Right cardiac atrium (tissue), 5 donors: ENCODE data around the gene DLX3. TPM values are rescaled to one million over a fixed set of nuclear protein-coding genes. Genes with fewer than 3 reads are reported as not detected.

ENCODE experiments used
- ATAC-seq, 2 donors: fragments of 200-7000 bp; cut with Tn5 transposase; one replicate each; pipeline versions ENCODE4 v1.8.0 to v1.9.1; 2020; ENCODE audit warnings: moderate library complexity in 2 of 2, mild to moderate bottlenecking in 1 of 2
- DNase-seq, 3 donors: peaks; one replicate each; pipeline ENCODE4 v3.0.0-alpha.2; 2020
- H3K27ac ChIP-seq: one replicate; pipeline ENCODE4 v1.5.1; 2013; ENCODE audit warnings: mild to moderate bottlenecking, low read length, control low read depth, moderate library complexity
- H3K27me3 ChIP-seq: one replicate; pipeline ENCODE4 v1.6.1; 2013; ENCODE audit not compliant: control insufficient read depth, insufficient read depth
- H3K4me1 ChIP-seq: one replicate; pipeline ENCODE4 v1.6.1; 2013; ENCODE audit warnings: low read length; ENCODE audit not compliant: control insufficient read depth, insufficient read depth
- H3K4me3 ChIP-seq: one replicate; pipeline ENCODE4 v1.5.1; 2013; ENCODE audit warnings: low read length, control low read depth
- H3K9me3 ChIP-seq: one replicate; pipeline ENCODE4 v1.6.1; 2013; ENCODE audit warnings: low read length; ENCODE audit not compliant: control insufficient read depth
- WGBS: extraction: QIAGEN DNeasy Blood & Tissue Kit; methylation state at CpG from one replicate; pipeline ENCODE4 v1.1.7; 2013; 5-methylcytosine and 5-hydroxymethylcytosine counted together
- intact Hi-C, 4 donors: fragments of 100-400 bp; cut with DNase I; formaldehyde crosslinking; loops; one replicate each; pipeline versions ENCODE4 v1.11.0 to v1.14.0; 2022 to 2023
- polyA plus RNA-seq: library from polyadenylated mRNA; stranded (reverse); fragments of 200-250 nt; gene quantifications from one replicate; pipeline ENCODE4 v1.2.3, GENCODE V29; 2013
- total RNA-seq, 4 donors: library from RNA; stranded (reverse); fragmentation: NEBNext Ultra II Directional; extraction: Animal tissue kit (Norgen Biotek cat#: 25700); gene quantifications; one replicate each; pipeline ENCODE4 v1.2.1, GENCODE V29; 2021
- donor health status: healthy with polysubstance abuse.
- donor health status: DM: no; HTN: yes; CAD: no.
- donor health status: DM: no; HTN: no; CAD: no.
- donor health status: DM: no; HTN: yes; CAD: no; lungs with severe emphysema.
- donor health status: DM: yes; HTN: yes; CAD: no.

DLX3 gene
- total and polyA plus RNA-seq, 5 donors: 0.12 to 0.16 (median 0.14) TPM; not detected in 2

DNA sequence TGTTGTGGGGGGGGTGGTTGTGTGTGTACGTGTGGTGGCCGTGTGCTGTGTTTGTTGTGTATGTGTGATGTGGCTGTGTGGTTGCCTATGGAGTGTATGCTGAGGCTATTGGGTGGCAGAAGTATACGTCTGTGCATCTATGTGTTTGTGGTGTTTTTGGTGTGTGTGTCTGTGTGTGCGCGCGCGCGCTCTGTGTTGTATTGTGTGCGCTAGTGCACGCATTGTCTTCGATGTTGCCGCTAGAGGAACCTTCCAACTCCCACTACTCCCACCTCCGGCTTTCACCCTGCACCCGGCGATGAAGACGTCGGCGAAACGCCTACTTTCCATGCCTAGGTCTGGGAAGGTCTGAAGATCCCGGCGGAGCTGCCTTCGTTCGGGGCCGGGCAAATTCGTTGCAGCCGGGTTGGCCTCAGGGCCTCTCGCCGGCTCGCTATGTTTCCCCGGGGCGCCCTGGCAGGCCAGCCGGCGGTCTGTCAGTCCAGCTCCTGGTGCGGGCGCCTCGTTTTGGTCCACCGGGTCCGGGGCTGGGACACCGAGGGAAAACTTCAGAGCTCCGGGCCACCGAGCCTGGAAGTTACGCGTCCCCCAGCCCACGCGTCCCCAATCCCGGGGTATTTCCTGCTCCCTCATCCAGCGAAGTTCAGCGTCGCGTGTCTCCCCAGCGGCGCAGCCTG lies 31.3 kb downstream of the DLX3 start:
- Histone ChIP-seq H3K4me1 (no peaks in the 10 kb centered on the region), H3K27me3 (no peaks in the 10 kb centered on the region), H3K4me3 (no peak overlapping the region), H3K9me3 (no peaks in the 10 kb centered on the region), H3K27ac (no peak overlapping the region)
- no peak for ATAC-seq
- intact Hi-C loops: no loop called here
- 6% methylated on average over 52 of the region's 52 CpGs for WGBS
- peak in 1 of 3 donors; percentile 47 for DNase-seq

DNA sequence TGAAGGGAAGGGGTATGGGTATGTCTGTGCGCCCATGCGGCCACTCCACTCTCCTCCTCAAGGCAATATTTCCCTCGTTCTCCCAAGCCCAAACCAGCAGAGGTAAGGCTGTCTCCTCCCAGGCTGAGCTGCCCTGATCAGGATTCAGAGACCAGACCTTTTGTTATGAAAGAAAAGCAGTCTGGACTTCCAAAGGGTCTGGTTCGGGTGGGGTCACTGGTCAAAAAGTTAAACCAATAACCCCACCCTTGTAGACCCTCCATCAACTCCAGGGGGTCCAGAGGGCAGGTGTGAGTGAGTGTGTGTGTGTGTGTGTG lies 31.8 kb downstream of the DLX3 start:
- Histone ChIP-seq H3K27ac (no peak overlapping the region), H3K4me3 (no peak overlapping the region), H3K9me3 (no peaks in the 10 kb centered on the region), H3K27me3 (no peaks in the 10 kb centered on the region), H3K4me1 (no peaks in the 10 kb centered on the region)
- ATAC-seq (no peak), DNase-seq (no peak)
- intact Hi-C loops: no loop called here
- 28% methylated on average over 4 of the region's 4 CpGs for WGBS

DNA sequence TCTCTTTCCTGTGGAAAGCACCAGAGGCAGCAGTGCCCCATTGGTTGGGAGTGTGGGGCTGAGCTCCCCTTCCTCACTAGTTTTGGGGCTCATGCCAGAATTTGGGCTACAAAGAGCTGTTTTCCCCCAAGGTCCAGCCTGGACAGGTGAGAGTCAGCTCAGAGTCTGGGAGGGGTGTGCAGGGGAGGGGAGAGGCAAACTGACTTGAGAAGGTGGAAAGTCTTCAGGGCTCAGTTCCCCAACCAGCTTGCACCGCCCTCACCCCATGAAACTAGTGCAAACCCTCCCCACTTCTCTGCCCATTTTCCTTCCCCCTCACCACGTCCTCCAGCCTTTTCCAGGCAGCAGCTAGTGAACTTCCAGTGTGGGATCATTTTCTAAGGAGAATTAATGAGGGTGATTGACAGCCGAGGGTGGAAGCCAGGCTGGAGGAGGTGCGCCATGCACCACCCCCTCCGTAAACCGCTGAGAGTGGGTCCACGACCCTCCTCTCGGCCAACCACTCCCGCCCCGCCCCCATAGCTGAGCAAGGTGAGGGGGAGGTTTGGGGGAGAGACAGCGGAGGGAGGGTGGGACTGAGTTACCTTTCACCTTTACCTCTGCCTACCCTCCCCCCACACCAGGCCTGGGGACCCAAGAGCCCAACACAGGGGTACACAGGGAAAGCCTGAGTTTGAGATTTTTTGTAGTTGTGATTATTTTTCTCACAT lies 32.3 kb downstream of the DLX3 start:
- no peaks in the 10 kb centered on the region for H3K4me1 ChIP-seq
- DNase-seq: peak in 1 of 3 donors; percentile 50
- no peak overlapping the region for H3K4me3 ChIP-seq
- H3K27ac ChIP-seq: no peak overlapping the region
- no peak for ATAC-seq
- 11% methylated on average over 11 of the region's 11 CpGs for WGBS
- no peaks in the 10 kb centered on the region for H3K27me3 ChIP-seq
- intact Hi-C loops: no loop called here
- H3K9me3 ChIP-seq: no peaks in the 10 kb centered on the region

DNA sequence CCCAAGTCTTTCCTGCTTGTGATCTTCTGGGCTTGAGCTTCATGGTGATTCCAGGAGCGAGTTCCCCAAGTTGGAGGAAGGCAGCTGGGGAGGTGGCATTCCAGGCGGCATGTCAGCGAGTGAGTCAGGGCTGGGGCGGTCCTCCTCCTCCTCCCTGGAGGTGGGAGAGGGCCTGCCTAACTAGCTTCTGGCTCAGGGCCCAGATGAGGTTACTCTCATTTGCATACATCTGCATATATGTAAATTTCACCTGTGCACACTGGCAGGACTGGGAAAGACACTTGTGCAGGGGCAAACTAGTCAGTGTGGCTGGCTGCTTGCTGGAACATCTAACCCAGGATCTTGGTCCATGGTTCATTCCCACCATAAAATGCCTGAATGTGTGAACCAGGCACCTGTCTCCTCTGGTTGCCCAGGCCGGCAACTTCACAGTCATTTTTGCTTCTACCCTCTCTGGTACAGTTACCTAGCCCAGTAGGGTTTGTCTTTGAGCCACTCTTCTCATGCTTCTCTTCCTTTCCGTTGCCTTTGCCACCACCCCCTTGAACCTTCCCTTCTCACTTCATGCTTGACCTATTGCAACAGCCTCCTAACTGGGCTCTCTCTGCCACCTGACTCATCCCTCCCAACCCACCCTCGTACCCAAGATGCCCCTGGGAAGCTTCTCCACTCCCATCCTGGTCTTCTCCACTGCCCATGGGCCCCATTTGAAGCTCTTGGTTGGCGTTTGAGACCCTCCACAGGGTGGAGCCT lies 35.7 kb downstream of the DLX3 start:
- H3K9me3 ChIP-seq: no peaks in the 10 kb centered on the region
- no peaks in the 10 kb centered on the region for H3K4me1 ChIP-seq
- DNase-seq: peak in 1 of 3 donors; percentile 30
- no peak overlapping the region for H3K4me3 ChIP-seq
- 68% methylated on average over 8 of the region's 8 CpGs for WGBS
- no peak overlapping the region for H3K27ac ChIP-seq
- H3K27me3 ChIP-seq: no peaks in the 10 kb centered on the region
- intact Hi-C loops: no loop called here
- no peak for ATAC-seq

DNA sequence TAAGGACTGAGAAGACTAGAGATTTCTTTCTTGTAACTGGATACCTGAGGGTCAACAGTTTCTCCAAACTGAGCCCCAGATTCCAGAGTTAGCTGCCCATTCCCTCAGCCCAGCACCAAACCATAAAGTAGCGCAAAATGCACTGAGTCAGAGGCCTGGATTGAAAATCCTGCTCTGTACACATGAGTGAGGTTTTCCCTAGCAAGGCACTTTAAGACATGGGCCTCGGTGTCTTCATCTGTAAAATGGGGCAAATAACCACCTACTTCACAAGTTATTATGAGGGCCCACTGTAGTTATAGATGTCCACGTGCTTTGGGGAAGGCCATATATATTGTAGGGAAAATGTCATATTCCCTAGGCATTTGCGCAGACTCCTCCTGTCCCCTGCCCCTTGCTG lies 36.3 kb downstream of the DLX3 start:
- intact Hi-C loops: no loop called here
- no peak overlapping the region for H3K4me3 ChIP-seq
- H3K27me3 ChIP-seq: no peaks in the 10 kb centered on the region
- DNase-seq (peak in 1 of 3 donors; percentile 4), ATAC-seq (no peak)
- H3K27ac ChIP-seq: no peak overlapping the region
- 90% methylated on average over 4 of the region's 4 CpGs for WGBS
- H3K9me3 ChIP-seq: no peaks in the 10 kb centered on the region
- no peaks in the 10 kb centered on the region for H3K4me1 ChIP-seq

DNA sequence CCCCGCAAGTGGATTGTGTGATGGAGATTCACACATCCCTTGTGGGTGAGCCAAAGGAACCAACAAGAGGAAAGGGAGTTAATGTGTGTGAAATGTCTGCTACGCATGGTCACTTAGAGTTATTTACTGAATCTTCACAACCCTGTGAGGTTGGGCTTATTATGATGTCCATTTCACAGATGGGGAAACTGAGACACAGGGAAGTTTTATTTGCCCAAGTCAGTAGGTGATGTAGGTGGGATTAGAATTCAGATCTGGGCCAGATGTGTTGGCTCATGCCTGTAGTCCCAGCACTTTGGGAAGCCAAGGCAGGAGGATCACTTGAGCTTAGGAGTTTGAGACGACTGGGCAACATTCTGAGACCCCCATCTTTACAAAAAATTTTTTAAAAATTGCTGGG lies 37.7 kb downstream of the DLX3 start:
- no peak for ATAC-seq
- Histone ChIP-seq H3K27me3 (no peaks in the 10 kb centered on the region), H3K4me1 (no peaks in the 10 kb centered on the region), H3K27ac (no peak overlapping the region), H3K9me3 (no peaks in the 10 kb centered on the region), H3K4me3 (no peak overlapping the region)
- intact Hi-C loops: no loop called here
- 74% methylated on average over 3 of the region's 3 CpGs for WGBS
- DNase-seq: peak in 1 of 3 donors; percentile 3

DNA sequence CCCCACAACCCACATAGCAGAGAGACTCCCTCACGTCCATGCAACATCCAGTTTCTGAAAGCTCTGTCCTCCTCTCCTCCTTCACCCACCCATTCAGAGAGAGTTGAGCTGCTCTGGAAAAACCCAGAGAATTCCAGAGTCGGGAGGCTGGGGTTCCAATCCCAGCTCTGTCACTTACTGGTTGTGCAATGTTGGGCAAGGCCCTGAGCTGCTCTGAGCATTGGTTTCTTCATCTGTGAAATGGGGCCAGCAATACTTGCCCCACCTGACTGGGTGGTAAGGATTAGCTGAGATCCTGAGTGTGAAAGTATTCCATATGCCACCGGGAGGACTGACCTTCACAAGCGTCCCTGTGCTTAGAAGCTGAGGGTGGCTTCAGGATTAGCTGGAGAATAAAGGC lies 38.2 kb downstream of the DLX3 start:
- H3K27me3 ChIP-seq: no peaks in the 10 kb centered on the region
- 57% methylated on average over 4 of the region's 4 CpGs for WGBS
- intact Hi-C loops: no loop called here

DNA sequence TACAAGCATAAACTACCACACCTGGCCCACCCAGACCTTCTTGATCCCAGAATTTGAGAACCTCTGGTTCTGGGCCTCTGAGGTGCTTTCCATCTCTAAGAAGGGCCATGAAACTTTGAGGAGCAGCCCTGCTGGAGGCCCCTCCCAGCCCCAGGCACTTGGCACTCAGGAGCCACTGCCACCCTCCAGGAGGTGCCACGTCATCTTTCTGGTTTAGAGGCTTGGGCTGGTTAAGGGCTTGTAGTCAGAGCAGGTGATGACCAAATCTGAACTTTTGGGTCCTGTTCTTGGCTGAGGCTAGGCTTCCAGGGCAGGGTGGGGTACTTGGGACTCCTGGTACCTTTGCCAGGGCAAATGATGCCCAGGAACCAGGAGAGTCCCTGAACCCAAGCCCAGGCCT lies 39.9 kb downstream of the DLX3 start:
- H3K27me3 ChIP-seq: no peaks in the 10 kb centered on the region
- H3K4me3 ChIP-seq: no peak overlapping the region

More for the DNA sequence above, 38.2 kb downstream of the DLX3 start:
- ATAC-seq (no peak), DNase-seq (peak in 1 of 3 donors; percentile 6)
- H3K4me3 ChIP-seq: no peak overlapping the region
- no peaks in the 10 kb centered on the region for H3K4me1 ChIP-seq
- no peaks in the 10 kb centered on the region for H3K9me3 ChIP-seq
- no peak overlapping the region for H3K27ac ChIP-seq

DNA sequence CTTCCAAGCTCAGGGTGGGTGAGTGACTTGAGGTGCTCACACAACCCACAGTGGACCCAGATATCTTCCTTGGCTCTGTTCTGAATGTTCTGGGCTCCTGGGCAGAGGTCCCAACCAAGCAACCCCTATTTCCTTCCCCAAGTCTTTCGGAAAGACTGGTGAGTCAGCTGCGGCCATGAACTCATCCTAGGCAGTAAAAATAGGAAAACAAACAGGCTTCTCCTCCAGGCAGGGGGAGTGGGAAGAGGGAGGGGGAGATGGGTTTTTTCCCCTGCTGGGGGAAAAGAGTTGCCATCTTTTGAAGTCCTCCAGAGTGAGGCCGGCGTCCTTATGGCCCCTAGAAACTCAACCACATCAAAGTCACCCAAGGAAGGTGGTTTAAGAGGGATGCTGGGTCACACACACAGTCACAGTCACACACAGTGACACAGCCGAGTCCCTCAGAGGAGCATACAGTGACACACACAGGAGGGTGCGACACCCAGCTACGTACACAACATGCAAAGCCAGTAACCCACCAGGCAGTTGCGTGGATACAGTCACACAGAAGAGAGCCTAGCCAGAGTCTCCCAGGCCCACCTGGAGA lies 42.0 kb downstream of the DLX3 start:
- 66% methylated on average over 8 of the region's 8 CpGs for WGBS
- intact Hi-C loops: loop anchor here in 1 of 4 donors (5.0 kb wide), 1 partner anchor 44 kb away; the partner anchor contains the start of gene DLX3
- no peak overlapping the region for H3K27ac ChIP-seq
- H3K4me3 ChIP-seq: no peak overlapping the region
- no peaks in the 10 kb centered on the region for H3K4me1 ChIP-seq
- ATAC-seq (peak; percentile 28 to 70), DNase-seq (no peak)
- no peaks in the 10 kb centered on the region for H3K9me3 ChIP-seq
- H3K27me3 ChIP-seq: no peaks in the 10 kb centered on the region

More for the DNA sequence above, 39.9 kb downstream of the DLX3 start:
- 79% methylated on average over 1 of the region's 1 CpG for WGBS
- no peak for ATAC-seq
- Histone ChIP-seq H3K4me1 (no peaks in the 10 kb centered on the region), H3K9me3 (no peaks in the 10 kb centered on the region), H3K27ac (no peak overlapping the region)
- intact Hi-C loops: no loop called here
- peak in 1 of 3 donors; percentile 12 for DNase-seq

DNA sequence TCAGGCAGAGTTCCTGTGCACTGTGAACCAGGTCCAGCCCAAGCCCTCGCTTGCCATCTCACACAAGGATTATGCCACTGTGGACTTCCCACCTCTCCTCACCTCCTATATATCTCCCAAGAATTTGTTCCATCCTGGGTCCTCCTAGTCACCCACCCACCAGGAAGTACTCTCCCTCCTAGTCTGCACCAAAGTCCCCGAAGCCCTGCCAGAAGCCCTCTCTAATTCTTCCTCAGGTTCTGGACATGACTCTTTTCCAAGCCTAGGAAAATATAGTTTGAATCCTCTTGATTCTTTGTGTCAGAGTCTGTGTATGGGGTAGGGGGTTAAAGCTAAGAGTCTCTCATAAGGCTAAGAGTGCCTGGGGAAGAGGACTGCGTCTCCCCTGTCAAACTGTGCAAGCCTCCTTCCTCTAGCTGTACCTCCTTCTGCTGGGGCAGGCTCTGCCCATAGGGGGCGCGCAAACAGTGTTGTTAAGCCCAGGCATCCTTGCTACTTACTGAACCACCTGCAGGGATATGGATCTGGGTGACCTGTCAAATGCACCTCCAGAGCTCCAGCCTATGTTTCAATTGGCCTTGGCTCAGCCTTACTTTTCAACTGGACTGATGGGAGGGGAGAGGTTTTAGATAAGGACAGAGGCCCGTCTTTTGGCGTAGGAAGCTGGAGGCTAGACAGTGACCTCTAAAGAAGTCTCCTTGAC lies 42.7 kb downstream of the DLX3 start:
- 37% methylated on average over 7 of the region's 7 CpGs for WGBS
- H3K27me3 ChIP-seq: no peaks in the 10 kb centered on the region
- H3K4me3 ChIP-seq: no peak overlapping the region
- DNase-seq: peak; percentile 73 to 92 (median 90)
- no peak overlapping the region for H3K27ac ChIP-seq
- ATAC-seq: peak; percentile 63 to 79
- no peaks in the 10 kb centered on the region for H3K4me1 ChIP-seq
- no peaks in the 10 kb centered on the region for H3K9me3 ChIP-seq
- intact Hi-C loops: loop anchor here in 1 of 4 donors (5.0 kb wide), 1 partner anchor 45 kb away; the partner anchor contains the start of gene DLX3
